IPS-20b (cell line): ENCODE results near the gene SPATA31E1.

ENCODE experiments used
- H3K27ac ChIP-seq: one replicate; pipeline ENCODE4 v1.5.1; 2013; ENCODE audit warnings: low read length
- H3K27me3 ChIP-seq: 2 replicates; pipeline ENCODE4 v1.6.1; 2013; ENCODE audit warnings: mild to moderate bottlenecking, low read length, inconsistent platforms; ENCODE audit not compliant: insufficient read depth
- H3K36me3 ChIP-seq: 2 replicates; pipeline ENCODE4 v1.6.1; 2013; ENCODE audit warnings: low read depth, mild to moderate bottlenecking, inconsistent platforms, low read length, moderate library complexity; ENCODE audit not compliant: insufficient read depth
- H3K4me1 ChIP-seq: 2 replicates; pipeline ENCODE4 v1.6.1; 2013; ENCODE audit warnings: mild to moderate bottlenecking, control low read depth, inconsistent platforms, low read length, moderate library complexity; ENCODE audit not compliant: insufficient read depth
- H3K4me3 ChIP-seq: 2 replicates; pipeline ENCODE4 v1.5.1; 2013; ENCODE audit warnings: mild to moderate bottlenecking, low read length, inconsistent platforms
- H3K9ac ChIP-seq: 2 replicates; pipeline ENCODE4 v1.6.1; 2013; ENCODE audit warnings: low read depth, mild to moderate bottlenecking, inconsistent platforms, low read length, moderate library complexity
- H3K9me3 ChIP-seq: 2 replicates; pipeline ENCODE4 v1.6.1; 2013; ENCODE audit warnings: mild to moderate bottlenecking, low read depth, low read length, inconsistent platforms; ENCODE audit not compliant: insufficient read depth

SPATA31E1 gene

GRCh38 chr9:87865626-87866025 lies 17.1 kb upstream of the SPATA31E1 start:
- Histone ChIP-seq H3K27ac (no peak overlapping the region), H3K9me3 (no peaks in the 10 kb centered on the region), H3K4me3 (no peak overlapping the region)

GRCh38 chr9:87867391-87867790 lies 15.3 kb upstream of the SPATA31E1 start:
- no peaks in the 10 kb centered on the region for H3K36me3 ChIP-seq
- no peaks in the 10 kb centered on the region for H3K27me3 ChIP-seq
- H3K4me3 ChIP-seq = no peak overlapping the region
- no peak overlapping the region for H3K9ac ChIP-seq
- H3K4me1 ChIP-seq = peaks cover 6% of the 10 kb centered on the region
- no peak overlapping the region for H3K27ac ChIP-seq
- H3K9me3 ChIP-seq = no peaks in the 10 kb centered on the region

More at GRCh38 chr9:87865626-87866025, 17.1 kb upstream of the SPATA31E1 start:
- no peaks in the 10 kb centered on the region for H3K36me3 ChIP-seq
- no peak overlapping the region for H3K9ac ChIP-seq
- H3K27me3 ChIP-seq = no peaks in the 10 kb centered on the region
- H3K4me1 ChIP-seq = peaks cover 6% of the 10 kb centered on the region

GRCh38 chr9:87868175-87868574 lies 14.5 kb upstream of the SPATA31E1 start:
- Histone ChIP-seq H3K9ac (no peak overlapping the region), H3K9me3 (no peaks in the 10 kb centered on the region), H3K36me3 (no peaks in the 10 kb centered on the region), H3K27me3 (no peaks in the 10 kb centered on the region), H3K4me1 (peaks cover 1% of the 10 kb centered on the region), H3K27ac (no peak overlapping the region), H3K4me3 (no peak overlapping the region)

- H3K4me3 ChIP-seq = no peak overlapping the region
- no peaks in the 10 kb centered on the region for H3K9me3 ChIP-seq
- no peaks in the 10 kb centered on the region for H3K36me3 ChIP-seq
- no peaks in the 10 kb centered on the region; the same call in 1 of the 2 replicates for H3K4me1 ChIP-seq
- H3K27me3 ChIP-seq = no peaks in the 10 kb centered on the region
- no peak overlapping the region for H3K9ac ChIP-seq
- H3K27ac ChIP-seq = no peak overlapping the region
Measured at GRCh38 chr9:87868635-87869034, 14.0 kb upstream of the SPATA31E1 start.

GRCh38 chr9:87869082-87869481 lies 13.6 kb upstream of the SPATA31E1 start:
- no peaks in the 10 kb centered on the region for H3K9me3 ChIP-seq
- no peaks in the 10 kb centered on the region for H3K27me3 ChIP-seq
- no peaks in the 10 kb centered on the region; the same call in 1 of the 2 replicates for H3K4me1 ChIP-seq
- no peak overlapping the region for H3K9ac ChIP-seq
- no peaks in the 10 kb centered on the region for H3K36me3 ChIP-seq
- no peak overlapping the region for H3K27ac ChIP-seq
- no peak overlapping the region for H3K4me3 ChIP-seq

GRCh38 chr9:87871425-87872078 lies 11.1 kb upstream of the SPATA31E1 start:
- Histone ChIP-seq H3K4me3 (no peak overlapping the region), H3K4me1 (0 out of 2 replicates have a peak, but pooled peaks cover 5% of the 10 kb centered on the region), H3K9ac (no peak overlapping the region), H3K27me3 (no peaks in the 10 kb centered on the region), H3K27ac (no peak overlapping the region), H3K9me3 (no peaks in the 10 kb centered on the region), H3K36me3 (no peaks in the 10 kb centered on the region)

- H3K4me3 ChIP-seq = no peak overlapping the region
- H3K27me3 ChIP-seq = no peaks in the 10 kb centered on the region
- H3K9ac ChIP-seq = no peak overlapping the region
- no peaks in the 10 kb centered on the region for H3K36me3 ChIP-seq
- 0 out of 2 replicates have a peak, but pooled peaks cover 5% of the 10 kb centered on the region for H3K4me1 ChIP-seq
- no peak overlapping the region for H3K27ac ChIP-seq
- no peaks in the 10 kb centered on the region for H3K9me3 ChIP-seq
Measured at GRCh38 chr9:87872079-87872624, 10.5 kb upstream of the SPATA31E1 start.

GRCh38 chr9:87873607-87874303 lies 8.9 kb upstream of the SPATA31E1 start:
- Histone ChIP-seq H3K9me3 (no peaks in the 10 kb centered on the region), H3K27ac (no peak overlapping the region), H3K27me3 (no peaks in the 10 kb centered on the region), H3K9ac (no peak overlapping the region), H3K4me3 (no peak overlapping the region), H3K36me3 (no peaks in the 10 kb centered on the region), H3K4me1 (peaks cover 7% of the 10 kb centered on the region)

- Histone ChIP-seq H3K4me3 (no peak overlapping the region), H3K9ac (no peak overlapping the region), H3K36me3 (no peaks in the 10 kb centered on the region), H3K4me1 (peaks cover 9% of the 10 kb centered on the region), H3K27me3 (no peaks in the 10 kb centered on the region), H3K9me3 (no peaks in the 10 kb centered on the region), H3K27ac (no peak overlapping the region)
Measured at GRCh38 chr9:87874304-87874623, 8.4 kb upstream of the SPATA31E1 start.

- no peaks in the 10 kb centered on the region for H3K27me3 ChIP-seq
- peaks cover 9% of the 10 kb centered on the region for H3K4me1 ChIP-seq
Measured at GRCh38 chr9:87875060-87875459, 7.6 kb upstream of the SPATA31E1 start.

GRCh38 chr9:87875831-87876545 lies 6.7 kb upstream of the SPATA31E1 start:
- Histone ChIP-seq H3K9ac (no peak overlapping the region), H3K4me1 (peaks cover 9% of the 10 kb centered on the region), H3K27me3 (no peaks in the 10 kb centered on the region), H3K4me3 (no peak overlapping the region), H3K9me3 (no peaks in the 10 kb centered on the region), H3K27ac (no peak overlapping the region), H3K36me3 (no peaks in the 10 kb centered on the region)

More at GRCh38 chr9:87875060-87875459, 7.6 kb upstream of the SPATA31E1 start:
- Histone ChIP-seq H3K9me3 (no peaks in the 10 kb centered on the region), H3K9ac (no peak overlapping the region), H3K4me3 (no peak overlapping the region), H3K36me3 (no peaks in the 10 kb centered on the region), H3K27ac (no peak overlapping the region)
